ENCODE data around the gene OR5H2. TPM values are rescaled to one million over a fixed set of nuclear protein-coding genes. Genes with fewer than 3 reads are reported as not detected.

The OR5H2 gene
- polyA plus RNA-seq, 1 donor (not counting 4 experiments of a cell fraction or from before 2014, with no cell fraction given): not detected

DNA sequence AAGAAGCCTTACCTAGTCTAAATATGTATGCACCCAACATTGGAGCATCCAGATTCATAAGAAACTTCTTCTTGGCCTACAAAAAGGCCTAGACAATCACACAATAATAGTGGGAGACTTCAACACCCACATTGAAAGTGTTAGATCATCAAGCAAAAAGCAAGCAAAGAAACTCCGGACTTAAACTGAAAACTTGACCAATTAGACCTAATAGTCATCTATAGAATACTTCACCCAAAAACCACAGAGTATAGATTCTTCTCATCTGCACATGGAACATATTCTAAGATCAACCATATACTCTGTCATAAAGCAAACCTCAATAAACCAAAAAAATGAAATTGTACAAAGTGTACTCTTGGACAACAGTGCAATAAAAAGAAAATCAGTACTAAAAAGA, 49.0 kb downstream of the OR5H2 start:
- FAIRE-seq (no peak), DNase-seq (ENCODE audit: low read depth, low spot score) (no peak)
- Histone ChIP-seq H3K27ac (ENCODE audit: control insufficient read depth, insufficient read depth, low read length) (no peak overlapping the region), H3K9me3 (ENCODE audit: control insufficient read depth, low read depth, low read length) (no peaks in the 10 kb centered on the region), H3K9me1 (ENCODE audit: control insufficient read depth, extremely low read depth, insufficient read depth, low read length) (no peaks in the 10 kb centered on the region), H4K20me1 (ENCODE audit: control insufficient read depth, extremely low read depth, insufficient read depth, low read length) (no peaks in the 10 kb centered on the region), H3K27me3 (ENCODE audit: control insufficient read depth, extremely low read depth, insufficient read depth, low read length) (no peaks in the 10 kb centered on the region), H3K4me3 (ENCODE audit: control insufficient read depth in 2 of 3, extremely low read depth in 1 of 3, insufficient read depth in 2 of 3, low read depth in 1 of 3, low read length in 3 of 3) (no peak overlapping the region), H3K4me1 (ENCODE audit: control insufficient read depth, extremely low read depth, insufficient read depth, low read length) (no peaks in the 10 kb centered on the region), H3K4me2 (ENCODE audit: control insufficient read depth, extremely low read depth, insufficient read depth, low read depth, low read length) (no peak overlapping the region), H3K9ac (ENCODE audit: control insufficient read depth, extremely low read depth, insufficient read depth, low read length) (no peak overlapping the region), H2AFZ (ENCODE audit: control insufficient read depth, low read length) (no peak overlapping the region), H3K79me2 (ENCODE audit: control insufficient read depth, insufficient read depth, low read length) (no peaks in the 10 kb centered on the region), H3K36me3 (ENCODE audit: control insufficient read depth in 2 of 2, extremely low read depth in 1 of 2, insufficient read depth in 2 of 2, low read length in 2 of 2) (no peaks in the 10 kb centered on the region)
- dilution Hi-C loops (cut with MboI; ENCODE audit: extremely low pct_ligation_motif_present, low sequenced_read_pairs): no loop called here
- TF ChIP-seq, protein P1, sequence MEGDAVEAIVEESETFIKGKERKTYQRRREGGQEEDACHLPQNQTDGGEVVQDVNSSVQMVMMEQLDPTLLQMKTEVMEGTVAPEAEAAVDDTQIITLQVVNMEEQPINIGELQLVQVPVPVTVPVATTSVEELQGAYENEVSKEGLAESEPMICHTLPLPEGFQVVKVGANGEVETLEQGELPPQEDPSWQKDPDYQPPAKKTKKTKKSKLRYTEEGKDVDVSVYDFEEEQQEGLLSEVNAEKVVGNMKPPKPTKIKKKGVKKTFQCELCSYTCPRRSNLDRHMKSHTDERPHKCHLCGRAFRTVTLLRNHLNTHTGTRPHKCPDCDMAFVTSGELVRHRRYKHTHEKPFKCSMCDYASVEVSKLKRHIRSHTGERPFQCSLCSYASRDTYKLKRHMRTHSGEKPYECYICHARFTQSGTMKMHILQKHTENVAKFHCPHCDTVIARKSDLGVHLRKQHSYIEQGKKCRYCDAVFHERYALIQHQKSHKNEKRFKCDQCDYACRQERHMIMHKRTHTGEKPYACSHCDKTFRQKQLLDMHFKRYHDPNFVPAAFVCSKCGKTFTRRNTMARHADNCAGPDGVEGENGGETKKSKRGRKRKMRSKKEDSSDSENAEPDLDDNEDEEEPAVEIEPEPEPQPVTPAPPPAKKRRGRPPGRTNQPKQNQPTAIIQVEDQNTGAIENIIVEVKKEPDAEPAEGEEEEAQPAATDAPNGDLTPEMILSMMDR (optimal IDR thresholded peaks at IDR 0.05 in 1 of 3, IDR thresholded peaks at IDR 0.05 in 1 of 3, conservative IDR thresholded peaks at IDR 0.05 in 1 of 3; ENCODE audit: extremely low read depth in 1 of 3, insufficient read depth in 2 of 3, low read length in 3 of 3): no peak
- TF ChIP-seq EZH2 (IDR thresholded peaks at IDR 0.05; ENCODE audit: low read length): no peak

Other genes with a start within 250 kb of the OR5H2 start
- not detected in 3 replicates for gene GABRR3, start 247.2 kb upstream of the OR5H2 start, polyA plus RNA-seq
- gene OR5AC2, start 195.3 kb upstream of the OR5H2 start, polyA plus RNA-seq: not detected in 3 replicates
- not detected in 3 replicates for gene OR5H1, start 151.8 kb upstream of the OR5H2 start, polyA plus RNA-seq
- gene OR5H14, start 135.0 kb upstream of the OR5H2 start, polyA plus RNA-seq: not detected in 3 replicates
- not detected in 3 replicates for gene OR5H15, start 115.8 kb upstream of the OR5H2 start, polyA plus RNA-seq
- not detected in 3 replicates for gene OR5H6, start 18.3 kb upstream of the OR5H2 start, polyA plus RNA-seq
- gene OR5K4, start 71.3 kb downstream of the OR5H2 start, polyA plus RNA-seq: not detected in 3 replicates
- not detected in 3 replicates for gene OR5K3, start 108.2 kb downstream of the OR5H2 start, polyA plus RNA-seq
- not detected in 3 replicates for gene OR5K1, start 180.7 kb downstream of the OR5H2 start, polyA plus RNA-seq
- not detected in 3 replicates for gene OR5K2, start 215.2 kb downstream of the OR5H2 start, polyA plus RNA-seq
- gene CLDND1, start 240.4 kb downstream of the OR5H2 start, polyA plus RNA-seq: 92.0 to 137 TPM (median 126 TPM) in 3 replicates
- 0.05 TPM in 1 of 3 replicates, not detected in the others for gene GPR15, start 249.5 kb downstream of the OR5H2 start, polyA plus RNA-seq